Measurements from ENCODE around the gene EXOC6. TPM values are rescaled to one million over a fixed set of nuclear protein-coding genes. Genes with fewer than 3 reads are reported as not detected.
"Not testable (repeated sequence)": the region's sequence is repeated elsewhere in the genome, so short reads cannot be mapped to it uniquely, and the experiment has no call there.

Gene EXOC6
- polyA plus RNA-seq, 1 donor = 20.3 TPM

GRCh38 chr10:92931597-92931996 is 83.3 kb downstream of the EXOC6 start:
- DNase-seq = no peak
- no CpG with 5 or more reads among the region's 1 CpG for WGBS (ENCODE audit: insufficient coverage, low lambda C conversion rate)

GRCh38 chr10:92937876-92938275 is 89.6 kb downstream of the EXOC6 start:
- Histone ChIP-seq H3K36me3 (ENCODE audit: control insufficient read depth, insufficient read depth, low read length) (no peaks in the 10 kb centered on the region), H3K27ac (ENCODE audit: low read length) (peak overlapping the region; percentile 25), H3K4me1 (ENCODE audit: control insufficient read depth, insufficient read depth, low read length) (peaks cover 10% of the 10 kb centered on the region), H3K4me3 (ENCODE audit: low read length) (no peak overlapping the region), H3K27me3 (ENCODE audit: control insufficient read depth, insufficient read depth, low read length) (no peaks in the 10 kb centered on the region), H3K9me3 (ENCODE audit: control insufficient read depth, low read depth, low read length) (no peaks in the 10 kb centered on the region)
- DNase-seq = peak; percentile 31 to 78

More at GRCh38 chr10:92931597-92931996, 83.3 kb downstream of the EXOC6 start:
- Histone ChIP-seq H3K27me3 (ENCODE audit: control insufficient read depth, insufficient read depth, low read length) (no peaks in the 10 kb centered on the region), H3K36me3 (ENCODE audit: control insufficient read depth, insufficient read depth, low read length) (peaks cover 2% of the 10 kb centered on the region), H3K27ac (ENCODE audit: low read length) (no peak overlapping the region), H3K9me3 (ENCODE audit: control insufficient read depth, low read depth, low read length) (no peaks in the 10 kb centered on the region), H3K4me1 (ENCODE audit: control insufficient read depth, insufficient read depth, low read length) (no peaks in the 10 kb centered on the region), H3K4me3 (ENCODE audit: low read length) (no peak overlapping the region)

GRCh38 chr10:92938841-92939240 is 90.5 kb downstream of the EXOC6 start:
- H3K4me1 ChIP-seq (ENCODE audit: control insufficient read depth, insufficient read depth, low read length) = peaks cover 10% of the 10 kb centered on the region
- H3K36me3 ChIP-seq (ENCODE audit: control insufficient read depth, insufficient read depth, low read length) = no peaks in the 10 kb centered on the region
- peak; percentile 5 to 54 for DNase-seq
- H3K27ac ChIP-seq (ENCODE audit: low read length) = peak overlapping the region; percentile 25
- H3K9me3 ChIP-seq (ENCODE audit: control insufficient read depth, low read depth, low read length) = no peaks in the 10 kb centered on the region
- WGBS (ENCODE audit: insufficient coverage, low lambda C conversion rate) = no CpG with 5 or more reads among the region's 1 CpG
- H3K4me3 ChIP-seq (ENCODE audit: low read length) = no peak overlapping the region
- H3K27me3 ChIP-seq (ENCODE audit: control insufficient read depth, insufficient read depth, low read length) = no peaks in the 10 kb centered on the region

- Histone ChIP-seq H3K4me3 (ENCODE audit: low read length) (no peak overlapping the region), H3K36me3 (ENCODE audit: control insufficient read depth, insufficient read depth, low read length) (peaks cover 5% of the 10 kb centered on the region), H3K9me3 (ENCODE audit: control insufficient read depth, low read depth, low read length) (no peaks in the 10 kb centered on the region), H3K27me3 (ENCODE audit: control insufficient read depth, insufficient read depth, low read length) (no peaks in the 10 kb centered on the region), H3K27ac (ENCODE audit: low read length) (no peak overlapping the region), H3K4me1 (ENCODE audit: control insufficient read depth, insufficient read depth, low read length) (peaks cover 10% of the 10 kb centered on the region)
- DNase-seq = no peak
Measured at GRCh38 chr10:92942226-92942625, 93.9 kb downstream of the EXOC6 start.

- no peaks in the 10 kb centered on the region for H3K9me3 ChIP-seq (ENCODE audit: control insufficient read depth, low read depth, low read length)
- peaks cover 10% of the 10 kb centered on the region for H3K36me3 ChIP-seq (ENCODE audit: control insufficient read depth, insufficient read depth, low read length)
- H3K27me3 ChIP-seq (ENCODE audit: control insufficient read depth, insufficient read depth, low read length) = no peaks in the 10 kb centered on the region
- WGBS (ENCODE audit: insufficient coverage, low lambda C conversion rate) = 100% methylated on average over 1 of the region's 3 CpGs
- no peak for DNase-seq
- no peak overlapping the region for H3K27ac ChIP-seq (ENCODE audit: low read length)
- H3K4me1 ChIP-seq (ENCODE audit: control insufficient read depth, insufficient read depth, low read length) = no peaks in the 10 kb centered on the region
- no peak overlapping the region for H3K4me3 ChIP-seq (ENCODE audit: low read length)
Measured at GRCh38 chr10:92946491-92946890, 98.2 kb downstream of the EXOC6 start.

GRCh38 chr10:92952573-92952972 is 104.3 kb downstream of the EXOC6 start:
- H3K27me3 ChIP-seq (ENCODE audit: control insufficient read depth, insufficient read depth, low read length); H3K4me3 ChIP-seq (ENCODE audit: low read length); DNase-seq; H3K9me3 ChIP-seq (ENCODE audit: control insufficient read depth, low read depth, low read length); H3K4me1 ChIP-seq (ENCODE audit: control insufficient read depth, insufficient read depth, low read length); H3K36me3 ChIP-seq (ENCODE audit: control insufficient read depth, insufficient read depth, low read length); H3K27ac ChIP-seq (ENCODE audit: low read length): not testable (repeated sequence)

- peaks cover 4% of the 10 kb centered on the region for H3K36me3 ChIP-seq (ENCODE audit: control insufficient read depth, insufficient read depth, low read length)
- no peak overlapping the region for H3K27ac ChIP-seq (ENCODE audit: low read length)
- WGBS (ENCODE audit: insufficient coverage, low lambda C conversion rate) = 70% methylated on average over 2 of the region's 2 CpGs
- H3K4me1 ChIP-seq (ENCODE audit: control insufficient read depth, insufficient read depth, low read length) = no peaks in the 10 kb centered on the region
- no peak for DNase-seq
- H3K9me3 ChIP-seq (ENCODE audit: control insufficient read depth, low read depth, low read length) = no peaks in the 10 kb centered on the region
- no peak overlapping the region for H3K4me3 ChIP-seq (ENCODE audit: low read length)
- no peaks in the 10 kb centered on the region for H3K27me3 ChIP-seq (ENCODE audit: control insufficient read depth, insufficient read depth, low read length)
Measured at GRCh38 chr10:92957223-92958010, 109.1 kb downstream of the EXOC6 start.

GRCh38 chr10:92961638-92962037 is 113.3 kb downstream of the EXOC6 start:
- WGBS (ENCODE audit: insufficient coverage, low lambda C conversion rate) = 100% methylated on average over 2 of the region's 2 CpGs
- Histone ChIP-seq H3K4me3 (ENCODE audit: low read length) (no peak overlapping the region), H3K27me3 (ENCODE audit: control insufficient read depth, insufficient read depth, low read length) (no peaks in the 10 kb centered on the region), H3K36me3 (ENCODE audit: control insufficient read depth, insufficient read depth, low read length) (peaks cover 2% of the 10 kb centered on the region), H3K4me1 (ENCODE audit: control insufficient read depth, insufficient read depth, low read length) (no peaks in the 10 kb centered on the region), H3K27ac (ENCODE audit: low read length) (no peak overlapping the region), H3K9me3 (ENCODE audit: control insufficient read depth, low read depth, low read length) (no peaks in the 10 kb centered on the region)
- no peak for DNase-seq

GRCh38 chr10:92965314-92965713 is 117.0 kb downstream of the EXOC6 start:
- peak; percentile 7 to 27 for DNase-seq

GRCh38 chr10:92967641-92968040 is 119.3 kb downstream of the EXOC6 start:
- H3K27ac ChIP-seq (ENCODE audit: low read length) = no peak overlapping the region
- DNase-seq = no peak
- no peak overlapping the region for H3K4me3 ChIP-seq (ENCODE audit: low read length)
- H3K27me3 ChIP-seq (ENCODE audit: control insufficient read depth, insufficient read depth, low read length) = no peaks in the 10 kb centered on the region
- no peaks in the 10 kb centered on the region for H3K9me3 ChIP-seq (ENCODE audit: control insufficient read depth, low read depth, low read length)
- WGBS (ENCODE audit: insufficient coverage, low lambda C conversion rate) = 75% methylated on average over 2 of the region's 2 CpGs
- H3K4me1 ChIP-seq (ENCODE audit: control insufficient read depth, insufficient read depth, low read length) = peaks cover 6% of the 10 kb centered on the region
- no peaks in the 10 kb centered on the region for H3K36me3 ChIP-seq (ENCODE audit: control insufficient read depth, insufficient read depth, low read length)

More at GRCh38 chr10:92965314-92965713, 117.0 kb downstream of the EXOC6 start:
- no peaks in the 10 kb centered on the region for H3K4me1 ChIP-seq (ENCODE audit: control insufficient read depth, insufficient read depth, low read length)
- no peaks in the 10 kb centered on the region for H3K9me3 ChIP-seq (ENCODE audit: control insufficient read depth, low read depth, low read length)
- no peak overlapping the region for H3K4me3 ChIP-seq (ENCODE audit: low read length)
- WGBS (ENCODE audit: insufficient coverage, low lambda C conversion rate) = 86% methylated on average over 1 of the region's 2 CpGs
- no peaks in the 10 kb centered on the region for H3K36me3 ChIP-seq (ENCODE audit: control insufficient read depth, insufficient read depth, low read length)
- no peaks in the 10 kb centered on the region for H3K27me3 ChIP-seq (ENCODE audit: control insufficient read depth, insufficient read depth, low read length)
- no peak overlapping the region for H3K27ac ChIP-seq (ENCODE audit: low read length)

- Histone ChIP-seq H3K4me3 (ENCODE audit: low read length) (no peak overlapping the region), H3K27ac (ENCODE audit: low read length) (no peak overlapping the region), H3K4me1 (ENCODE audit: control insufficient read depth, insufficient read depth, low read length) (peaks cover 7% of the 10 kb centered on the region), H3K27me3 (ENCODE audit: control insufficient read depth, insufficient read depth, low read length) (no peaks in the 10 kb centered on the region), H3K9me3 (ENCODE audit: control insufficient read depth, low read depth, low read length) (no peaks in the 10 kb centered on the region), H3K36me3 (ENCODE audit: control insufficient read depth, insufficient read depth, low read length) (peaks cover 2% of the 10 kb centered on the region)
- DNase-seq = no peak
- WGBS (ENCODE audit: insufficient coverage, low lambda C conversion rate) = no CpG with 5 or more reads among the region's 1 CpG
Measured at GRCh38 chr10:92969151-92969550, 120.8 kb downstream of the EXOC6 start.
